ENCODE measurements around the gene CELSR3.
A peak's percentile ranks its signal among the peaks of the same experiment; 100 is the strongest.

Gene CELSR3

GRCh38 chr3:48619541-48620524, 42.9 kb downstream of the CELSR3 start:
- Histone ChIP-seq H3K27ac (ENCODE audit: low read depth, low read length, severe bottlenecking) (no peak overlapping the region), H3K4me3 (ENCODE audit: extremely low read depth, insufficient read depth, low read length, poor library complexity, severe bottlenecking) (no peak overlapping the region), H3K9me3 (ENCODE audit: control insufficient read depth, low read length) (peaks cover 19% of the 10 kb centered on the region), H3K4me1 (ENCODE audit: control insufficient read depth, insufficient read depth, low read length, poor library complexity, severe bottlenecking) (no peaks in the 10 kb centered on the region), H3K36me3 (ENCODE audit: control insufficient read depth, insufficient read depth, low read length) (peaks cover 16% of the 10 kb centered on the region)
- 95 to 96% methylated on average over 5 of the region's 7 CpGs for WGBS, 2 experiments (ENCODE audit: insufficient coverage in 2 of 2)

DNA sequence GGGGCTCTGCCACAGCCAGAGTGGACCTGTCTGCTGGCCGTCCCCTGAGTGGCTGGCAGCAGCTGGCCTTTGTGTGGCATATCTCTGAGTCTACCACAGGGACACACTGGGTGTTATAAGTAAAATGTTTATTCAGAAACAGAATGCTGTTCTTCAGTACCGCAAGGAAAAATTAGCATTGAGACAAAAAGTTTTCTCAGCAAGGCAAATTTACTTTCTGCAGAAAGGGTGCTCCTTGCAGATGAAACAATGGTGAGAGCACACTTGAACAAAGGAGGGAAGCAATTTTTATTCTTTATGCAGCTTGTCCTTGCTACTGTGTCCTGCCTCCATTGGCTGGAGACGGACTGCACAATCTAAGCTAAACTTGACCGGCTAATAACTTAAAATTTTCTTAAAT, 45.1 kb downstream of the CELSR3 start:
- Histone ChIP-seq H3K4me1 (ENCODE audit: control insufficient read depth, insufficient read depth, low read length, poor library complexity, severe bottlenecking) (no peaks in the 10 kb centered on the region), H3K4me3 (ENCODE audit: extremely low read depth, insufficient read depth, low read length, poor library complexity, severe bottlenecking) (no peak overlapping the region), H3K9me3 (ENCODE audit: control insufficient read depth, low read length) (peaks cover 19% of the 10 kb centered on the region), H3K27ac (ENCODE audit: low read depth, low read length, severe bottlenecking) (no peak overlapping the region), H3K36me3 (ENCODE audit: control insufficient read depth, insufficient read depth, low read length) (peaks cover 5% of the 10 kb centered on the region)
- 94 to 100% methylated on average over 2 of the region's 4 CpGs for WGBS, 2 experiments (ENCODE audit: insufficient coverage in 2 of 2)

DNA sequence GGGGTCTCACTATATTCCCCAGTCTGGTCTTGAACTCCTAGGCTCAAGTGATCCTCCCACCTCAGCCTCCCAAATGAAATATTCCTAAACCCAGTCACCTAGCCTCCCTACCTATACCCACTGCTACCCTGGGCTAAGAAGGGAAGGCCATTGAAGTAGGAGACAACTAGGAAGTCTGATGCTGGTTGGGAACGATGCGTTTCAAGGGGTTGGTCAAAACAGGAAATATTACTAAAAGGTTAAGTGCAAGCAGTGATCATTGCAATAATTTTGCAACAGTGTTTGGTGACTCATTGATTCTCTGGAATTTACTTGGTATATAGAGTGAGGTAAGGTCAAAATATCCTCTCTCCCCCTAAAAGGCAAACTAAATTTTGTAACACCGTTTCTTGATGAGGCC, 48.6 kb downstream of the CELSR3 start:
- WGBS, 2 experiments (ENCODE audit: insufficient coverage in 2 of 2), result 95% methylated on average over 3 of the region's 3 CpGs; no CpG with 5 or more reads in 1 of the 2 experiments
- Histone ChIP-seq H3K9me3 (ENCODE audit: control insufficient read depth, low read length) (peaks cover 19% of the 10 kb centered on the region), H3K4me1 (ENCODE audit: control insufficient read depth, insufficient read depth, low read length, poor library complexity, severe bottlenecking) (no peaks in the 10 kb centered on the region), H3K4me3 (ENCODE audit: extremely low read depth, insufficient read depth, low read length, poor library complexity, severe bottlenecking) (no peak overlapping the region), H3K36me3 (ENCODE audit: control insufficient read depth, insufficient read depth, low read length) (no peaks in the 10 kb centered on the region), H3K27ac (ENCODE audit: low read depth, low read length, severe bottlenecking) (no peak overlapping the region)

DNA sequence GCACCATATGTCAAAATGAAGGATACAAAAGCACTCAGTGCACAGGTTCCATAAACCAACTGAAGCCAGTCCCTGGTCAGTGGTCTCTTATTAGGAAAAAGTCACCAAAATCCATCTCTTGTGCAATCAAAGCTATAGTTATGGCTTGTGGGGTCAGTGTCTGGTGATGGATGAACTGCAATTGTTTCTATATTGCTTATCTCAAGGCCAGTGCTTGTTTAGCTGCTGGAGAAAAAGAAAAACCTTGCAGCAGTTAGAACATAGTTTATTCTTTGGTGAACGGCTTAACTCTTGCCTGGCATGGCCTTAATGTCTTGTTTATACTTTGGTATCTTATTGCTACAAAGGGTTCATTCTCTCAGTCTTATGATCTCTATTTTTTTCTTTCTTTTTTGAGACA, 50.4 kb downstream of the CELSR3 start:
- Histone ChIP-seq H3K36me3 (ENCODE audit: control insufficient read depth, insufficient read depth, low read length) (peaks cover 12% of the 10 kb centered on the region), H3K4me3 (ENCODE audit: extremely low read depth, insufficient read depth, low read length, poor library complexity, severe bottlenecking) (no peak overlapping the region), H3K27ac (ENCODE audit: low read depth, low read length, severe bottlenecking) (no peak overlapping the region), H3K9me3 (ENCODE audit: control insufficient read depth, low read length) (peaks cover 9% of the 10 kb centered on the region), H3K4me1 (ENCODE audit: control insufficient read depth, insufficient read depth, low read length, poor library complexity, severe bottlenecking) (peaks cover 6% of the 10 kb centered on the region)
- WGBS, 2 experiments (ENCODE audit: insufficient coverage in 2 of 2), result 100% methylated on average over 1 of the region's 1 CpG; no CpG with 5 or more reads in 1 of the 2 experiments

DNA sequence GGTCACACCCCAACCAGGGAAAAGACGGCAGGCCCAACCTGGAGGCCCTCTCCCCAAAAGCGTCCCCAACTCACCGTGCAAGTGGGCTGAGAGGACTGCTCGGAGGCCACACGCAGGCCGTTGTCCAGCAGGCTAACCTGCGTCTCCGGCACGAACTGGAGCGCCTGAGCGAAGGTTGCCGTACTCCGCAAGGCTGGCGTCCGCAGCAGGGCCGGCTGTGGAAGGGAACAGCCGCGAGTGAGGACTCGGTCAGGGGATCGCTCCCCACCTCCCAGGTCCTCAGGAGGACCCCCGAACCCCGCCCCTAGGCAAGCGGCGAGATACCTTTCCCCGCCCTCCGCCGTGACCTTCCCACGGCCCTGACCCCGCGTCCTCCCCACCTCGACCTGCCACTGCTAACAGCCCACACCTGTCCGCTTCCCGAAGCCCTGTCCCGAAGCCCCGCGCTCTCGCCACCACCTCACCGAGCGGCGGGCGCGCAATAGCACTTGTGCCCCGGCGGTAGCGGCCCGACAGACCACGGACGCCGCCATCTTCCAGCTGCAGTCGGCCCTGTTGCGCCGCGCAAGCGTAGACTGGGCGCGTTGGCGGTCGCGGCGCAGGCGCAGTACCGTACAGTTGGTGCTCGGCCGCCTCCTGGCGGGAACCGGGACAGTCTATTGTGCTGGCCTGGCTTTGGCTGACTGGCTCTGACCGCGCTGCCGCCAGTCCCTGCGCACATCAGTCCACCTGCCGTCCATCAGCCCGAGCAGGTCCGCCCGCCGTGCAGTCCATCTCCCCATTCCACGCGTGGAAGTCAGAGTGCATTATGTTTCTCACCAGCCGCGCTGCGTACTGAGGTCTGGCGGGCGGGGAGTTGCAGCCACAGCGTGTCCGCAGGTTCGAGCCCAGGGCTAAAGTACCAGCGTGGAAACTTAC, 53.3 kb downstream of the CELSR3 start, which contains the start of gene UQCRC1:
TSS of gene UQCRC1 (minus strand) at position 559 of the 918 bp plus-strand sequence. CDS start at position 533, 26 bp downstream.
- Histone ChIP-seq H3K9me3 (ENCODE audit: control insufficient read depth, low read length) (no peaks in the 10 kb centered on the region), H3K27ac (ENCODE audit: low read depth, low read length, severe bottlenecking) (peak within 1 kb of the TSS; percentile 23), H3K4me3 (ENCODE audit: extremely low read depth, insufficient read depth, low read length, poor library complexity, severe bottlenecking) (peak within 1 kb of the TSS; percentile 91), H3K36me3 (ENCODE audit: control insufficient read depth, insufficient read depth, low read length) (peaks cover 41% of the 10 kb centered on the region), H3K4me1 (ENCODE audit: control insufficient read depth, insufficient read depth, low read length, poor library complexity, severe bottlenecking) (peaks cover 6% of the 10 kb centered on the region)
- WGBS, 2 experiments (ENCODE audit: insufficient coverage in 2 of 2), result 1 to 2% methylated on average over 74 of the region's 86 CpGs

DNA sequence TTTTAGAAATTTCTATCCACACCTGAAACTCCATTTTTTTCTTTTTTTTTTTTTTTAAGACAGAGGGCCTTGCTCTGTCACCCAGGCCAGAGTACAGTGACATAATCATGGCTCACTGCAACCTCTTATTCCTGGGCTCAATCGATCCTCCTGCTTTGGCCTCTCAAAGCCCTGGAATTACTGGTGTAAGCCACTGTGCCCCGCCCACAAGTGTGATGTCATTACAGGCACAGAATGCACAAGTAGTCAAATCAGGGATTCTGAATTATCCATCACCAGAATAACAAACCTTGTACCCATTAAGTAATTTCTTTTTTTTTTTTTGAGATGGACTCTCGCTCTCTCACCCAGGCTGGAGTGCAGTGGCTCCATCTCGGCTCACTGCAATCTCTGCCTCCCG, 55.2 kb downstream of the CELSR3 start:
- Histone ChIP-seq H3K4me1 (ENCODE audit: control insufficient read depth, insufficient read depth, low read length, poor library complexity, severe bottlenecking) (peaks cover 6% of the 10 kb centered on the region), H3K9me3 (ENCODE audit: control insufficient read depth, low read length) (no peaks in the 10 kb centered on the region), H3K4me3 (ENCODE audit: extremely low read depth, insufficient read depth, low read length, poor library complexity, severe bottlenecking) (no peak overlapping the region), H3K27ac (ENCODE audit: low read depth, low read length, severe bottlenecking) (no peak overlapping the region), H3K36me3 (ENCODE audit: control insufficient read depth, insufficient read depth, low read length) (peaks cover 59% of the 10 kb centered on the region)
- 87 to 100% methylated on average over 5 of the region's 5 CpGs for WGBS, 2 experiments (ENCODE audit: insufficient coverage in 2 of 2)

- H3K4me3 ChIP-seq (ENCODE audit: extremely low read depth, insufficient read depth, low read length, poor library complexity, severe bottlenecking), result no peak overlapping the region
- H3K4me1 ChIP-seq (ENCODE audit: control insufficient read depth, insufficient read depth, low read length, poor library complexity, severe bottlenecking), result peaks cover 35% of the 10 kb centered on the region
- H3K27ac ChIP-seq (ENCODE audit: low read depth, low read length, severe bottlenecking), result no peak overlapping the region
- peaks cover 90% of the 10 kb centered on the region for H3K36me3 ChIP-seq (ENCODE audit: control insufficient read depth, insufficient read depth, low read length)
- WGBS, 2 experiments (ENCODE audit: insufficient coverage in 2 of 2), result 86 to 100% methylated on average over 2 of the region's 2 CpGs
- H3K9me3 ChIP-seq (ENCODE audit: control insufficient read depth, low read length), result no peaks in the 10 kb centered on the region
These were observed 61.1 kb downstream of the CELSR3 start for GRCh38 chr3:48601622-48601994.

GRCh38 chr3:48600711-48601621, 61.7 kb downstream of the CELSR3 start:
- peaks cover 42% of the 10 kb centered on the region for H3K4me1 ChIP-seq (ENCODE audit: control insufficient read depth, insufficient read depth, low read length, poor library complexity, severe bottlenecking)
- peaks cover 86% of the 10 kb centered on the region for H3K36me3 ChIP-seq (ENCODE audit: control insufficient read depth, insufficient read depth, low read length)
- no peak overlapping the region for H3K4me3 ChIP-seq (ENCODE audit: extremely low read depth, insufficient read depth, low read length, poor library complexity, severe bottlenecking)
- WGBS, 2 experiments (ENCODE audit: insufficient coverage in 2 of 2), result 92 to 98% methylated on average over 19 of the region's 19 CpGs
- no peaks in the 10 kb centered on the region for H3K9me3 ChIP-seq (ENCODE audit: control insufficient read depth, low read length)
- no peak overlapping the region for H3K27ac ChIP-seq (ENCODE audit: low read depth, low read length, severe bottlenecking)

DNA sequence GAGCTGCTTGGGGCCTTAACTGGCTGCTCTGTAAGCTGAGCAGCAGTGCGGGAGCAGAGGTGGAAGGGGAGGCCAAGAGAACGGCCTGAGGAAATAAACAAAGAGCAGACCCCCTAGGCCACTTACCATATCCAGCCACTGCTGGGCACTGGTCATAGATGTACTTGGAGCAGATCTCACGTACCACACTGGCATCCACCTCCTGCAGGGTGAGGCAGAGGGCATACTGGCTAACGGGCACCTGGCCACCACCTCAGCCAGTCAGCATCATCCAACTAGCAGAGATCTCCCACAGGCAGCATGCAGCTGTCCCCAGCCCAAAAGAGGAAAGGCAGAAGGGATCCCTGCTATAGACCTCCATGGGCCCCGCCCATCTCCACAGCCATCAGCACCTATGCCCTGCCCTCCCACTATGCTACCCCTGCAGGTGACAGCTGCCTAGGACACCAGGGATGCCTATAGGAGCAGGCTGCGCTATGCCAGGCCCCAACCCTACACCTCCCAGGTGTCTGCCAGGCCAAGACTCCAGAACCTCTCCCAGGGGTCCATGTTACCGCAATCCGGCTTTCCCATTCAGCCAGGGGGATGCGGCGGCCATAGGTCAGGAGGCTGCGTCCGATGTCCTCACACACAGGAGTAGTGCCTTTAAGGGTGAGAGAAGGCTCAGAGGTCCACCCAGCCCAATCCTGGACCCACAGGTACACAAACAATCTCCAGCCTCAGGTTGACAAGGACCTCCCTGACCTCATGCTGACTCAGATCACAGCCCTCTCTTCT, 63.0 kb downstream of the CELSR3 start:
- H3K36me3 ChIP-seq (ENCODE audit: control insufficient read depth, insufficient read depth, low read length), result peaks cover 73% of the 10 kb centered on the region
- H3K9me3 ChIP-seq (ENCODE audit: control insufficient read depth, low read length), result no peaks in the 10 kb centered on the region
- no peak overlapping the region for H3K4me3 ChIP-seq (ENCODE audit: extremely low read depth, insufficient read depth, low read length, poor library complexity, severe bottlenecking)
- H3K4me1 ChIP-seq (ENCODE audit: control insufficient read depth, insufficient read depth, low read length, poor library complexity, severe bottlenecking), result peaks cover 48% of the 10 kb centered on the region
- H3K27ac ChIP-seq (ENCODE audit: low read depth, low read length, severe bottlenecking), result peak overlapping the region; percentile 98
- WGBS, 2 experiments (ENCODE audit: insufficient coverage in 2 of 2), result 96 to 97% methylated on average over 9 to 10 of the region's 12 CpGs
